GM12801 (cell line): ENCODE results near the gene CHD5.

ENCODE experiments used
- CTCF ChIP-seq: IDR thresholded peaks from one replicate; pipeline ENCODE4 v1.5.1; 2011; ENCODE audit warnings: control low read depth; ENCODE audit not compliant: insufficient read length; ENCODE audit errors: extremely low read depth

CHD5 gene

GRCh38 chr1:6180268-6180706 lies at the start of gene CHD5:
TSS of gene CHD5 (minus strand) at chr1:6180321. CDS start at chr1:6180023, 298 bp downstream.
- no peak for TF ChIP-seq CTCF

GRCh38 chr1:6225651-6226050 lies 45.5 kb upstream of the CHD5 start:
- TF ChIP-seq CTCF = no peak

GRCh38 chr1:6224718-6225117 lies 44.6 kb upstream of the CHD5 start:
- TF ChIP-seq CTCF = no peak

- no peak for TF ChIP-seq CTCF
These were observed 43.5 kb upstream of the CHD5 start for GRCh38 chr1:6223617-6224016.

- no peak for TF ChIP-seq CTCF
These were observed 42.5 kb upstream of the CHD5 start for GRCh38 chr1:6222636-6223035.

- no peak for TF ChIP-seq CTCF
These were observed 41.2 kb upstream of the CHD5 start for GRCh38 chr1:6221210-6221784.

- TF ChIP-seq CTCF = no peak
These were observed 40.1 kb upstream of the CHD5 start for GRCh38 chr1:6220236-6220635.
